ENCODE results near the gene ARHGAP26. TPM values are rescaled to one million over a fixed set of nuclear protein-coding genes. Genes with fewer than 3 reads are reported as not detected.

ARHGAP26 gene
- total and polyA plus RNA-seq, 4 donors, result 1.8 to 16.7 (median 4.1) TPM

DNA sequence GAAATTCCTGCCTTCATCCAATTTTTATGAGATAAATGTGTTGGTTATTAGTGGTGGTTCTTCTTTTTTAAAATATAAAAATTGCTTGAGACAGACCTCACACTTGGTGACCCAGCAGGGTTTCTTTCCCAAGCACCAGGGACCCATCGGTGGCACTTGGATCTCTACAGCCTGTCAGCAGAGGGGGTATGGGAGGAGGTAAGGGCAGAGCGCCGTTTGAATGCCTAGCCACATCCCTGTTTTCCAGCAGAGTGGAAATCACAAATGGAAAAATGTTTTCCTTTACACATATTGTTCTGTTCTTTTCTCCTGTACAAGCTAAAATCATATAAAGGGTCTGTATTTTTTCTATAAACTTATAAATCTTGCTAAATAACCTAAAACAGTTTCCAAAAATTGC lies 385.3 kb downstream of the ARHGAP26 start:
- 91% methylated on average over 3 of the region's 3 CpGs for WGBS
- Histone ChIP-seq H3K4me1 (ENCODE audit: control insufficient read depth in 4 of 4, insufficient read depth in 4 of 4, low read length in 3 of 4) (no peaks in the 10 kb centered on the region), H3K9me3 (ENCODE audit: control insufficient read depth in 4 of 4, low read length in 3 of 4) (no peaks in the 10 kb centered on the region), H3K36me3 (ENCODE audit: control insufficient read depth in 4 of 4, insufficient read depth in 3 of 4, low read depth in 1 of 4, low read length in 3 of 4) (no peaks in the 10 kb centered on the region), H3K27me3 (ENCODE audit: control insufficient read depth in 4 of 4, insufficient read depth in 4 of 4, low read length in 3 of 4) (no peaks in the 10 kb centered on the region), H3K4me3 (ENCODE audit: low read depth in 1 of 3, low read length in 3 of 3) (no peak overlapping the region), H3K9ac (ENCODE audit: low read depth in 1 of 2, low read length in 2 of 2) (no peak overlapping the region), H3K27ac (ENCODE audit: low read depth in 1 of 2, low read length in 2 of 2) (no peak overlapping the region)
- TF ChIP-seq JUND (IDR thresholded peaks at IDR 0.05) (no peak), TAF1 (conservative IDR thresholded peaks at IDR 0.05) (no peak), RAD21 (IDR thresholded peaks at IDR 0.05) (peak in 1 of 2 donors; percentile 4)
- no peak for DNase-seq (ENCODE audit: low spot score)

DNA sequence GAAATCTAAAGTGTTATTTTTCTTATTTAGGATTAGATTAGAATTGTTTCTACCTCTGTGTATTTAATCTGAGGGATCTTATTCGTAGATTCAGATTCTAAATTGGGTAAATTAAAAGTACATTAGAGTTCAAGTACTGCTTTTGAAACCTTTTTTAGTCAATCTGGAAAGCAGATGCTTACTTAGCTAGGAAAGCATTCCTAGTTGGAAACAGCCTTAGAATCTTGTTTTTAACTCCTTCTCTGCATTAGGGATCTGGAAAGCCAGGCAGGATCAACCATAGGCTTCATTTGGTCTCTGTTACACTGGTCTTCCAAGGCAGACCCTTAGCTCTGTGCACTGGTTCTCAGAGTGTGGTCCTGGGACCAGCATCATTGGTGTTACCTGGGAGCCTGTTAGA lies 385.9 kb downstream of the ARHGAP26 start:
- Histone ChIP-seq H3K27me3 (ENCODE audit: control insufficient read depth in 4 of 4, insufficient read depth in 4 of 4, low read length in 3 of 4) (no peaks in the 10 kb centered on the region), H3K36me3 (ENCODE audit: control insufficient read depth in 4 of 4, insufficient read depth in 3 of 4, low read depth in 1 of 4, low read length in 3 of 4) (no peaks in the 10 kb centered on the region), H3K4me3 (ENCODE audit: low read depth in 1 of 3, low read length in 3 of 3) (no peak overlapping the region), H3K27ac (ENCODE audit: low read depth in 1 of 2, low read length in 2 of 2) (no peak overlapping the region), H3K9me3 (ENCODE audit: control insufficient read depth in 4 of 4, low read length in 3 of 4) (no peaks in the 10 kb centered on the region), H3K9ac (ENCODE audit: low read depth in 1 of 2, low read length in 2 of 2) (no peak overlapping the region), H3K4me1 (ENCODE audit: control insufficient read depth in 4 of 4, insufficient read depth in 4 of 4, low read length in 3 of 4) (no peaks in the 10 kb centered on the region)
- TF ChIP-seq JUND (IDR thresholded peaks at IDR 0.05) (no peak), SP1 (IDR thresholded peaks at IDR 0.05) (no peak), FOXA2 (IDR thresholded peaks at IDR 0.05) (no peak), RAD21 (IDR thresholded peaks at IDR 0.05) (no peak), EGR1 (IDR thresholded peaks at IDR 0.05; ENCODE audit: low read depth in 2 of 2) (no peak), FOXA1 (IDR thresholded peaks at IDR 0.05) (no peak)
- TF ChIP-seq, protein P1, sequence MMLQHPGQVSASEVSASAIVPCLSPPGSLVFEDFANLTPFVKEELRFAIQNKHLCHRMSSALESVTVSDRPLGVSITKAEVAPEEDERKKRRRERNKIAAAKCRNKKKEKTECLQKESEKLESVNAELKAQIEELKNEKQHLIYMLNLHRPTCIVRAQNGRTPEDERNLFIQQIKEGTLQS (IDR thresholded peaks at IDR 0.05), result no peak
- TF ChIP-seq, protein P2, sequence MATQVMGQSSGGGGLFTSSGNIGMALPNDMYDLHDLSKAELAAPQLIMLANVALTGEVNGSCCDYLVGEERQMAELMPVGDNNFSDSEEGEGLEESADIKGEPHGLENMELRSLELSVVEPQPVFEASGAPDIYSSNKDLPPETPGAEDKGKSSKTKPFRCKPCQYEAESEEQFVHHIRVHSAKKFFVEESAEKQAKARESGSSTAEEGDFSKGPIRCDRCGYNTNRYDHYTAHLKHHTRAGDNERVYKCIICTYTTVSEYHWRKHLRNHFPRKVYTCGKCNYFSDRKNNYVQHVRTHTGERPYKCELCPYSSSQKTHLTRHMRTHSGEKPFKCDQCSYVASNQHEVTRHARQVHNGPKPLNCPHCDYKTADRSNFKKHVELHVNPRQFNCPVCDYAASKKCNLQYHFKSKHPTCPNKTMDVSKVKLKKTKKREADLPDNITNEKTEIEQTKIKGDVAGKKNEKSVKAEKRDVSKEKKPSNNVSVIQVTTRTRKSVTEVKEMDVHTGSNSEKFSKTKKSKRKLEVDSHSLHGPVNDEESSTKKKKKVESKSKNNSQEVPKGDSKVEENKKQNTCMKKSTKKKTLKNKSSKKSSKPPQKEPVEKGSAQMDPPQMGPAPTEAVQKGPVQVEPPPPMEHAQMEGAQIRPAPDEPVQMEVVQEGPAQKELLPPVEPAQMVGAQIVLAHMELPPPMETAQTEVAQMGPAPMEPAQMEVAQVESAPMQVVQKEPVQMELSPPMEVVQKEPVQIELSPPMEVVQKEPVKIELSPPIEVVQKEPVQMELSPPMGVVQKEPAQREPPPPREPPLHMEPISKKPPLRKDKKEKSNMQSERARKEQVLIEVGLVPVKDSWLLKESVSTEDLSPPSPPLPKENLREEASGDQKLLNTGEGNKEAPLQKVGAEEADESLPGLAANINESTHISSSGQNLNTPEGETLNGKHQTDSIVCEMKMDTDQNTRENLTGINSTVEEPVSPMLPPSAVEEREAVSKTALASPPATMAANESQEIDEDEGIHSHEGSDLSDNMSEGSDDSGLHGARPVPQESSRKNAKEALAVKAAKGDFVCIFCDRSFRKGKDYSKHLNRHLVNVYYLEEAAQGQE (IDR thresholded peaks at IDR 0.05), result no peak
- 85% methylated on average over 1 of the region's 1 CpG for WGBS
- no peak for DNase-seq (ENCODE audit: low spot score)

DNA sequence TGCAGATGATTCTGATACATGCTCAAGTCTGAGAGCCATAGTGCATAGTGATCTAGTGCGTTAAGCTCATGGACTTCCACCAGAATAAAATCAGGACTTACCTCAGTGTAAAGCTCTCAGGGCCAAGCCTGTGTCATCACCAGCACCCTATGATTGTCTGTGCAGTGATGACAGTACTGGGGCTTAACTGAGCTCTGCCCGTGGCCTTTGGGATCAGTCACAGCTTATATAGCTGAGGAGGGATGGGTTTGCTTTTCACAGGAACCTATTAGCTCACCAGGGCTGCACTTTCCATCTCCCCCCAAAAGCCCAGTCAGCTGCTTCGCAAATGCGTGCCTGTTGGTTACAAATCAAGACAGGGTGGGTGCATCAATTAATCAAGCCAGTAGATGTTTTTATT lies 386.4 kb downstream of the ARHGAP26 start:
- H3K27me3 ChIP-seq (ENCODE audit: control insufficient read depth in 4 of 4, insufficient read depth in 4 of 4, low read length in 3 of 4), result no peaks in the 10 kb centered on the region
- no peak overlapping the region for H3K4me3 ChIP-seq (ENCODE audit: low read depth in 1 of 3, low read length in 3 of 3)
- H3K9me3 ChIP-seq (ENCODE audit: control insufficient read depth in 4 of 4, low read length in 3 of 4), result no peaks in the 10 kb centered on the region
- no peak overlapping the region for H3K27ac ChIP-seq (ENCODE audit: low read depth in 1 of 2, low read length in 2 of 2)
- H3K4me1 ChIP-seq (ENCODE audit: control insufficient read depth in 4 of 4, insufficient read depth in 4 of 4, low read length in 3 of 4), result no peaks in the 10 kb centered on the region
- no peak overlapping the region for H3K9ac ChIP-seq (ENCODE audit: low read depth in 1 of 2, low read length in 2 of 2)
- WGBS, result 95% methylated on average over 4 of the region's 4 CpGs
- no peak for DNase-seq (ENCODE audit: low spot score)
- H3K36me3 ChIP-seq (ENCODE audit: control insufficient read depth in 4 of 4, insufficient read depth in 3 of 4, low read depth in 1 of 4, low read length in 3 of 4), result no peaks in the 10 kb centered on the region
- TF ChIP-seq EGR1 (IDR thresholded peaks at IDR 0.05; ENCODE audit: low read depth in 2 of 2), result no peak
- TF ChIP-seq, protein P3, sequence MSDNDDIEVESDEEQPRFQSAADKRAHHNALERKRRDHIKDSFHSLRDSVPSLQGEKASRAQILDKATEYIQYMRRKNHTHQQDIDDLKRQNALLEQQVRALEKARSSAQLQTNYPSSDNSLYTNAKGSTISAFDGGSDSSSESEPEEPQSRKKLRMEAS (IDR thresholded peaks at IDR 0.05), result no peak
- TF ChIP-seq HNF4G (IDR thresholded peaks at IDR 0.05), result no peak
- TF ChIP-seq, protein P4, sequence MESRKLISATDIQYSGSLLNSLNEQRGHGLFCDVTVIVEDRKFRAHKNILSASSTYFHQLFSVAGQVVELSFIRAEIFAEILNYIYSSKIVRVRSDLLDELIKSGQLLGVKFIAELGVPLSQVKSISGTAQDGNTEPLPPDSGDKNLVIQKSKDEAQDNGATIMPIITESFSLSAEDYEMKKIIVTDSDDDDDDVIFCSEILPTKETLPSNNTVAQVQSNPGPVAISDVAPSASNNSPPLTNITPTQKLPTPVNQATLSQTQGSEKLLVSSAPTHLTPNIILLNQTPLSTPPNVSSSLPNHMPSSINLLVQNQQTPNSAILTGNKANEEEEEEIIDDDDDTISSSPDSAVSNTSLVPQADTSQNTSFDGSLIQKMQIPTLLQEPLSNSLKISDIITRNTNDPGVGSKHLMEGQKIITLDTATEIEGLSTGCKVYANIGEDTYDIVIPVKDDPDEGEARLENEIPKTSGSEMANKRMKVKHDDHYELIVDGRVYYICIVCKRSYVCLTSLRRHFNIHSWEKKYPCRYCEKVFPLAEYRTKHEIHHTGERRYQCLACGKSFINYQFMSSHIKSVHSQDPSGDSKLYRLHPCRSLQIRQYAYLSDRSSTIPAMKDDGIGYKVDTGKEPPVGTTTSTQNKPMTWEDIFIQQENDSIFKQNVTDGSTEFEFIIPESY (IDR thresholded peaks at IDR 0.05), result no peak
- TF ChIP-seq, protein P1 (IDR thresholded peaks at IDR 0.05), result no peak
- TF ChIP-seq NR2F2 (IDR thresholded peaks at IDR 0.05), result no peak
- TF ChIP-seq GABPA (IDR thresholded peaks at IDR 0.05 in 1 of 2, conservative IDR thresholded peaks at IDR 0.05 in 1 of 2), result no peak
- no peak for TF ChIP-seq FOXA2 (IDR thresholded peaks at IDR 0.05)
- TF ChIP-seq, protein P5, sequence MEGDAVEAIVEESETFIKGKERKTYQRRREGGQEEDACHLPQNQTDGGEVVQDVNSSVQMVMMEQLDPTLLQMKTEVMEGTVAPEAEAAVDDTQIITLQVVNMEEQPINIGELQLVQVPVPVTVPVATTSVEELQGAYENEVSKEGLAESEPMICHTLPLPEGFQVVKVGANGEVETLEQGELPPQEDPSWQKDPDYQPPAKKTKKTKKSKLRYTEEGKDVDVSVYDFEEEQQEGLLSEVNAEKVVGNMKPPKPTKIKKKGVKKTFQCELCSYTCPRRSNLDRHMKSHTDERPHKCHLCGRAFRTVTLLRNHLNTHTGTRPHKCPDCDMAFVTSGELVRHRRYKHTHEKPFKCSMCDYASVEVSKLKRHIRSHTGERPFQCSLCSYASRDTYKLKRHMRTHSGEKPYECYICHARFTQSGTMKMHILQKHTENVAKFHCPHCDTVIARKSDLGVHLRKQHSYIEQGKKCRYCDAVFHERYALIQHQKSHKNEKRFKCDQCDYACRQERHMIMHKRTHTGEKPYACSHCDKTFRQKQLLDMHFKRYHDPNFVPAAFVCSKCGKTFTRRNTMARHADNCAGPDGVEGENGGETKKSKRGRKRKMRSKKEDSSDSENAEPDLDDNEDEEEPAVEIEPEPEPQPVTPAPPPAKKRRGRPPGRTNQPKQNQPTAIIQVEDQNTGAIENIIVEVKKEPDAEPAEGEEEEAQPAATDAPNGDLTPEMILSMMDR (IDR thresholded peaks at IDR 0.05; ENCODE audit: low read depth, low read length, missing input control), result no peak
- TF ChIP-seq JUND (IDR thresholded peaks at IDR 0.05), result no peak
- no peak for TF ChIP-seq HNF4A (conservative IDR thresholded peaks at IDR 0.05)
- no peak for TF ChIP-seq YY1 (IDR thresholded peaks at IDR 0.05)
- no peak for TF ChIP-seq RXRA (IDR thresholded peaks at IDR 0.05)
- TF ChIP-seq TAF1 (conservative IDR thresholded peaks at IDR 0.05), result no peak

All from liver (tissue), 9 donors.